Measurements from ENCODE around the gene FGGY.
"Not testable (repeated sequence)": the region's sequence is repeated elsewhere in the genome, so short reads cannot be mapped to it uniquely, and the experiment has no call there.

FGGY gene

DNA sequence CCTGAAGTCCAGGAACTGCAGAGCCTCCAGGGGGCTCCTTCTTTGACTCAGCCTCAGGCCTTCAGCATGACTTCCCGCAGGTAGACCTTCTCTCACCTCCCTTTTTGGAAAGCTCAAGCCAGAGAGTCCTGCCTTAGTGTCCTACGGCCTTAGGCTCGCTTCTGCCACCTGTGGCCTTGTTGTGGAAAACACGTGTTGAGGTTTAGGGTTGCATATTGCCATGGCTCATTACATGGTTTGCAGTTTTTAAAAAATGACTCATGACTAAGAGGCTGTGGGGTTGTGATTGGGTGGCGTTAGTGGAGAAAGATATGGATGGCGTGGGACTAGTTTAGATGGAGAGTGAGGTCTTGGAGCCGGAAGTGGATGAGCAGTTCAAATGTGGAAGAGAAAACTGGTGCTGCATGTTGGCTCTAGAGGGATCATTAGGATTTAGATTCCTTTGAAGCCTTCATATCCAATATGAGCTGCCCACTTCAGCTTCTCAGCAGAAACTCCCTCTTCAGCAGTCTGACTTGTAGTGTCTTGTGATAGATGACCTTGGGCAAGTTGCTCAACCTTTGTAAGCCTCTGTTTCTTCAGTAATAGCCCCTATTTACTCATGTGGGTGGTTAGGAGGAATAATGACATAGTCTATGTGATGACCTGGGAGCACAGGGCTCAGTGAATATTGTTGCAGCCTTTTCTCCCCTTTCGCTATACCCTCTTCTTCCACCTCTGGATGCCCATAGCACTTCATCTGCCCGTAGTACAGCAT, 6.5 kb upstream of the FGGY start:
- peak; percentile 5 for DNase-seq

DNA sequence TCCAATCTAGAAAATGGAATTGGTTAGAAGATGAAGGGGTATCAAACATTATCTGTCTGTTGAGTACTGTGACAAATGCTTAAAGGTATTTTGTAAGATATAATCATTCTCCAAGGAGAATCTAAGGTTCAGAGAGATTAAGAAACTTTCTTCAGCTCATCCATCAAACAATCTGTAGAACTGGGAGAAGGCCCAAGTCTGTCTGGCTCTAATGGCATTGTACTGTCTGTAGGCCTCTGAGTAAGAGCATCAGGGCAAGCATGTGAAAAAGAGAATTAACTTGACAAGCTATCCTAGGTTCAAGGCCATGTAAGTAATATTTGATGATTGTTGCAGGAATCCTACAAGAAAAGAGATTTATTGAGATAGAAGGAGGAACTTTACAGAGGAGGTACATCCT, 5.3 kb upstream of the FGGY start:
- no peak for DNase-seq

DNA sequence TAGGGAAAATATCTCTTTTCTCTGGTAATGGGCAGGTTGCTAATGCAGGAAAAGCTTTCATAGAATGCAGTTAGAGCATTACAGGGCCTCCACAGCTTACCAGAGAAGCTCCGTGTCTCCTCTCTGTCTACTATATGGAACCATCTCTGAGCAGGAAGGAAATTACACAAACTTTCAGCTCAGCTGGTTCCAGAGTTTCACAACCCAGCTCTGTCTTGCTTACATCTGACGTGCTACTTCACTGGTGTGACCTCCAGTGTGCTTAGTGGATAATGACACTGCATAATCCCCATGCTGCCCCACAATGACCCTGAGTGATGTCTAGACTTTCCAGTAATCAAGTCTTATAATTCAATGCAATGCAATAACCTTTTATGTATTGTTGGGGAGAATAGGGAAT, 4.3 kb upstream of the FGGY start:
- DNase-seq, result no peak

DNA sequence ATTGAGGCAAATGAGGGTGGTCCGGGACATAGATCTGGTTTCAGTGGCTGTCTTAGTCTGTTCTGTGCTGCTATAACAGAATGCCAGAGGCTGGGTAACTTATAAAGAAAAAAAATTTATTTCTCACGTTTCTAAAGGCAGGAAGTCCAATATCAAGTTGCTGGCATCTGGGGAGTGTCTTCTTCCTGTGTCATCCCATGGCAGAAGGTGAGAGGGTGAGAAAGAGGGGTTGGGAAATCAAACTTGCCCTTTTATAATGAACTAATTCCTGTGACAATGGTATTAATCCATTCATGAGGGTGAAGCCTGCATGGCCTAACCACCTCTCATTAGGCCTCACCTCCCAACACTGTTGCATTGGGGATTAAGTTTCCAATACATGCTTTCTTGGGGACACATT, 3.7 kb upstream of the FGGY start:
- DNase-seq, result no peak

DNA sequence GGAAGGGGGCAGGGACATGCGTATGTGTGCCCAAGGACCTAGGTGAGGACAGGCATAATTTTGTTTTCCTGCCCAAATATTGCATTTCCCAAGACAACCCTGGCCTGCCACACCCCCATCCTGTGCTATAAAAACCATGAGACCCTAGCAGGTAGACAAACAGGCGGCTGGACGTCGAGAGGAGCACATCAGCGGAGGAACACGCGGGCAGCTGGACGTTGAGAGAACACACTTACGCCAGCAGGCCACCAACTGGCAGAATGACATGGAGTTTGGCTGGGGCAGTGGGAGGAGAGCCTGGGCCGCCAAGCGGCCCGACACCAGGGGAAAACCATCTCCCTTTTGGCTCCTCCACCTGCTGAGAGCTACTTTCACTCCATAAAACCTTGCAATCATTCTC, 3.0 kb upstream of the FGGY start:
- no peak for DNase-seq

DNA sequence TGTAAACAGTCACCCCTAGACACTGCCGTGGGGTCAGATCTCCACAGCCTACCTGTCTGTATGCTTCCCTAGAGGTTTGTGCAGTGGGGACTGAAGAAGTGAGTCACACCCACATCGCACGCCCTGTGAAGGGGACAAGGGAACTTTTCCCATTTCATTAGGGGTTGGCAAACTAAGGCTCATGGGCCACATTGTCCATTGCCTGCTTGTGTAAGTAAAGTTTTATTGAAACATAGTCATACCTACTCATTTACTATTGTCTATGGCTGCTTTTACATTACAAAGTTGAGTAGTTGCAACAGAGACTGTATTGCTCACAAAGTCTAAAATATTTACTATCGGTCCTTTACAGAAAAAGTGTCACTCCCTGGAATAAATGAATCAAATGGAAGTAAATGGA, 2.5 kb upstream of the FGGY start:
- no peak for DNase-seq

DNA sequence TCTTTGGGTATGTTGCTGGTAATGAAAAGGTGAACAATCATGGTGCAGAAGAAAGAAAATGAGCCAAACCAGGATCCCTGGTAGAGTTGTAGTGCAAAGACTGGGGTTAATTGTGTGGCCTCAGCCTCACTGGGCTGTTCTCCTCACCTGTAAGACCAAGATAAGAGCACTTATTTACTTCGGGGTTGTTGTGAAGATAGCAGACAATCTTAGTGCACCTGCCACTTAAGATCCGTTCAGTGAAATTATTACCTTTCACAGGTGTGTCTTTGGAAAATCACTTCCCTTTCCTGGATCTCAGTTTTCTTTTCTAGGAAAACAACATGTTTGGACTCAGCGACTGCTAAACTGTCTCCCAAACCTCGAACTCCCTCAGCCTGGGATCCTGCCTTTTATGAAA, 1.3 kb upstream of the FGGY start:
- no peak for DNase-seq

DNA sequence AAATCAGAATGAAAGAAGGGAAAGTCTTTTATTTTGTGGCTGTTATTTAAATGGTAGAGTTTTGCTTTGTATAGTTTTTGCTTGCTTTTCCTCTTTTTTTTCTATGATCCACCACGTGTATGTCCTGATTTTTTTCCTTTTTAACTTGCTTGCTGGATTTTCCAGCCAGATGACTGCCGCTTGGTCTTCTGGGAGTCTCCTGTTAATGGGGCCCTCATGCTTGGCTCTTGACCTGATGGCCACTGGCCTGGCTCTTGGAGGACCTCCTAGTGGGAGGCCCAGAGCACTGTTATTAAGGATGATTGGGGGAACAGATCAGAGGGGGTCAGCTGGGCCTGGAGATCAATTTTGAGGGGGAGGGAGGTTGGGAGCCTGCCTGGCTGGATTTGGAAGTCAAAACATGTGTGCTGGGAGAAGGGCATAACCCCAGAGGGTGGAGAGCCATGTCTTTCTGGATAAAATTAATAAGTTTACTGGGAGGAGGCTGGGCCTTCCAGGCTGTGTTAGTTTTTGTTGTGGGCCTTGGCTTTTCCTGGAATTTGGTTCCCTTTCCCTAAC, 1.2 kb downstream of the FGGY start:
- DNase-seq, result no peak

DNA sequence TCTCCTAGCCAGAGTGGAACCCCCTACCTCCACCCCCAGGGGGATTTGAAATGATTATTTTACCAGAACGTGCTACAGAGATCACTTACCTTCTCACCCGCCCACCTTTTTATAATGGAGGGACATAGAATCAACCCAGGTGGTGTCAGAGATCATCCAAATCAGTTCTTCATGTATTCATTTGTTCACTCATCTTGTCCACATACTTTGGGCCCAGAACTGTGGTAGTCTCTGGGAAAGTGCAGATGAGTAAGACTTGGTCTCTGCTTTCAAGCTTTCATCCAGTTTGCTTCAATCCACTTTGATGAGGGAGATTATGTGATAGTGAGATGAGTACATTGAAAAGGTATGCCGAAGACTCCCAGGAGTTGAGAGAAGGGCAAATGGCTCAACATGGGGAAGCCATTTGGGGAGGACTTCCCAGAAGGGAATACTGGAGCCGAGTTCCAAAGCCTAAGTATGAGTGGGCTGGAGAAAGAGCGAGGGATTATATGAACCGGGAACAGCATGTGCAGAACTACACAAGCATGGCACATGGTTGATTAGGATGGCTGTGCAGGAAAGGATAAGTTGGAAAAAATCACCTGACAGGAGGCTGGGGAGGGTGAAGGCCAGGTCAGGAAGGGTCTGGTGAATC, 1.9 kb downstream of the FGGY start:
- DNase-seq, result no peak

DNA sequence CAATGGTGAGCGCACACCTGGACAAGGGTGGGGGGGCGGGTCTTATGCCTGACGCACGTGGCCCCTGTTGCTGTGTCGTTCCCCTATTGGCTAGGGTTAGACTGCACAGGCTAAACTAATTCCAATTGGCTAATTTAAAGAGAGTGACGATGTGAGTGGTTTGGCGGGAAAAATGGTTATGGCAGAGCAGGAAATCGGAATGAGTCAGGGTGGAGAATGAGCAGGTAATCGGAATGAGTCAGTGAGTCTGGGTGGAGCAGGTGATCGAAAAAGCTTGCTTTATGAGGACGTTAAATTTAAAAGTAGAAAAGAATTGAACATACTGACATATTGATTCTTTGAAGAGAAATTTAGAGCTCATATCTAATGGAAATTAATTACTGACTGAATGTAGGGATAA, 2.8 kb downstream of the FGGY start:
- DNase-seq, result not testable (repeated sequence)

DNA sequence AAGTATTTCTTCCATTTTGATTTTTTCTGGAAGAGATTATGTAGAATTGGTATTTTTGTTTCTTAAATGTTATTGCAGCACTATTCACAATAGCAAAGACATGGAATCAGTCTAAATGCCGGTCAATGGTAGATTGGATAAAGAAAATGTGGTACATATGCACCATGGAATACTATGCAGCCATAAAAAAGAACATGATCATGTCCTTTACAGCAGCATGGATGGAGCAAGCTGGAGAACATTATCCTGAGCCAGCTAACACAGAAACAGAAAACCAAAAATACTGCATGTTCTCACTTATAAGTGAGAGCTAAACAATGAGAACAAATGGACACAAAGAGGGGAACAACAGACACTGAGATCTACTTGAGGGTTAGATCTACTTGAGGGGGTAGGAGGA, 5.4 kb downstream of the FGGY start:
- no peak for DNase-seq

DNA sequence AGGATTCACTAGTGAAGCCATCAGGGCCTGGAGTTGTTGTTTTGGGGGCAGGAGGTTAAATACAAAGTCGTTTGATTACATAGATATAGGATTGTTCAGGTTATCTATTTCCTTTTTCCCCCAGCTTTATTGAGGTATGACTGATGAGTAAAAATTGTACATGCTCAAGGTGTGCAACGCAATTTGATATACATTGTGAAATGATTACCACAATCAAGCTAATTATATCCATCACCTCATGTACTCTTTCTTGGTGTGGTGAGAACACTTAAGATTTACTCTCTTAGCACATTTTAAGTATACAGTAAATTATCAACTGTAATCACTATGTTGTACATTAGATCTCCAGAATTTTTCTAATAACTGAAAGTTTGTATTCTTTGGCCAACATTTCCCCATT, 6.0 kb downstream of the FGGY start:
- no peak for DNase-seq

DNA sequence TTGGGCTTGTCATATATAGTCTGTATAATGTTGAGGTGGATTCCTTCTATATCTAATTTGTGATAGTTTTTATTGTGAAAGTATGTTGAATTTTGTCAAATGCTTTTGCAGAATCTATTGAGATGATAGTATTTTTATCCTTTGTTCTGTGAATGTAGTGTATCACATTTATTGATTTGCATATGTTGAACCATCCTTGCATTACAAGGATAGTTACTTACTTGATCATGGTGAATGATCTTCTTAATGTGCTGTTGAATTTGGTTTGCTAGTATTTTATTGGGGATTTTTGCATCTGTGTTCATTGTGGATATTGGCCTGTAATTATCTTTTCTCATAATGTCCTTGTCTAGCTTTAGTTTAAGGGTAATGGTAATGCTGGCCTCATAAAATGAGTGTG, 8.3 kb downstream of the FGGY start:
- DNase-seq, result no peak

DNA sequence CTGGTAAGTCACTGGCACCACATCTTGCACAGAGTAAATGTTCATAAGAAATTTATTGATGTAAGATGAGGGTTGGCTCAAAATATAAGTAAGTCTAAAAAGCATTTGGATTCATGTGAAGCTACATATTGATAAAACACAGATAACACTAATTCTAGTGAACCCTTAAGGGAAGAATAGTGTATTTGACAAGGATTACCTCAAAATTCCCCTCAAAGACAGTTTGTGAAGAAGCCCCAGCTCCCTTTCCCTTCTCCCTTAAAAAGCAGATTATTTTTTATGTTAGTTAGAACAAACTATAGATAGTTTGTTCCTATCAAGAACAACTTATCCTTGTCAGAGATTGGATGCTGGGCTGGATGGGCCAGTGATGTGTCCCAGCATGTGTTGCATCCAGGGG, 10.7 kb downstream of the FGGY start:
- DNase-seq, result no peak

DNA sequence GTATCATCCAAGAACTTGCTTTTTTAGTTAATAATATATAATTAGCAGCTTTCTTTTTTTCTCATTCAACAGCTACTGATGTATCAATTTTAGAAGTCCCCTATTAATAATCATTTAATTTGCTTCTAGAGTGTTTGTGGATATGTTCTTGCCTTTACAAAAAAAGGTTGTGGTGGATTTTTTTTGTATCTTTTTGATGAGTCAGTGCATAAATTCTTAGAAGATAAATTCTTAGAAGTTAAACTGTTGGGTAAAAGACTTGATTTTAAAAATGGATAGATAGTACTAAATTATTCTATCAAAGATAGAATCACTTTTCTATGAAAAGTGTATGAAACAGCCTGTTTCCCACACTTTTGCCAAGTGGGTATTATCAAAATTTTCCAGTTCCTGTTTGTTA, 11.9 kb downstream of the FGGY start:
- no peak for DNase-seq

DNA sequence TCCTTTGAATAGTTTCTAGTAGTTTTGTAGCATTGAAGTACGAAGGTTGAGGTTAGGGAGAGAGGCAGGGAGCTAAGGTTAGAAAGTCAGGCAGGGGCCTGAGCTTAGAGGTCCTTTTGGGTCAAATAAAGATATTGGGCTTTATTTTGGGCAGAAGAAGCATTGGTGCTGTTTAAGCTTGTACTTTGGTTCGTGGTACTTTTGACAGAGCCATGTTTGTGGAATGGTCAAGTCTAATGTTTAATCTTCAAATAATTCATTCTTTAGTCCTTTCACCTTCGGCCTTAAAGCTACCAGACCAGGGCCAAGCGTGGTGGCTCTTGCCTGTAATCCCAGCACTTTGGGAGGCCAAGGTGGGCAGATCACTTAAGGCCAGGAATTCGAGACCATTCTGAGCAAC, 12.5 kb downstream of the FGGY start:
- DNase-seq, result no peak

DNA sequence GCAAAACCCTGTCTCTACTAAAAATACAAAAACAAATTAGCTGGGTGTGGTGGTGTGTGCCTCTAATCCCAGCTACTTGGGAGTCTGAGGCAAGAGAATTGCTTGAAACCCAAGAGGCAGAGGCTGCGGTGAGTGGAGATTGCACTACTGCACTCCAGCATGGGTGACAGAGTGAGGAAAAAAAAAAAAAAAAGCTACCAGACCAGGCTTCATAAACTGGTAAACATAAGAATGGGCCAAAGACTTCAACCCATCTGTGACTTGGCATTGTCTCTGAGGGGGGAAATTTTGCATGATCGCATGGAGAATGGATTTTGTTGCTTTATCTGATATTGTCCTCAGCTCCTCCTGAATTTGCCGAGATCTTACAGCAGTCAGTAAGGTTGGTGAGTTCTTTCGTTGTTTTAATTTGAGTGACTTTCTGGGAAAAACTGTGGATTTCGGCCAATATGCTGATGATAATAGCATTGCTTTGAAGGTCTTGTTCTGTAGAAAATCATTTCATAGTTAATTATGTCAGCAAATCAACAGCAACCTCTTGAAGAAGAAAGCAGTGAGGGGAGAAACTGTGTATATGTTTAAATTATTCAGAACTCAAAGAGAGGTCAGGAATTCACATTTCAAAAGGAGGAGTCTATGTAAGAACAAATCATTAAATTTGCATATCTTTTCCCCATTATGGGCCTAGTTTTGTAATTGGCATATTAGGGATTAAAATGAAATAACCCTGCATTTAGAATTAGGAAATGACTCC, 13.1 kb downstream of the FGGY start:
- DNase-seq, result no peak

DNA sequence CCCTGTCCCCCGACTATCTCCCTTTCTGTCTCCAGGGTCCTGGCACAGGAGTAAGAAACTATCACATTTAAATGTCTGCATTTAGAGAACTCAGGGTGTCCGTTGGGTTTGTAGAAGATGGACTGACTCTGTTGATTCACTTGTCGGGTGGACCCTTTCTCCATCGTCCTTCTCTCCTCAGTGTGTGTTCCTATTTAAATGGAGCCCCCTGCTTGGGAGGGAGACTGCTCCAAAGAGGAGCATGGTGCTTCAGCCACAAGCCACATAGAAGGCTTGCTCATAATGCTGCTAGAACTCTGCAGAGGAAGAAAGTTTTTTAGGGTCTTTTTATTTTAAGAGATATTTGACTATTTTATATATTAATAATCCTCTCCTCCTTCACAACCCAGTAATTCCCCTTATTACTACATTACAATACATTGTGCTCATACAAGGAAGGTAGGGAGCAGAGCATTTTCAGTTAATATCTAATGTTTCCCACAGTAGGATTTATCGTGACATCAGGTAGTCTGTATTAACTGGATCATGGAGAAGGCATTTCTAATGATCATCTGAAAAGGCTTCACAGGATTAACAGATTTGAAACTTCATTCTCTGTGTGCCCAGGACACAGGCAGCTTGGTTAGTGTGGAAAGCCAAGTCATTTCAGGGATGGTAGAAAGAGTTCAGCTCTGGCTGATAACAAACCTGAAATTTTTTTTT, 13.8 kb downstream of the FGGY start:
- no peak for DNase-seq

DNA sequence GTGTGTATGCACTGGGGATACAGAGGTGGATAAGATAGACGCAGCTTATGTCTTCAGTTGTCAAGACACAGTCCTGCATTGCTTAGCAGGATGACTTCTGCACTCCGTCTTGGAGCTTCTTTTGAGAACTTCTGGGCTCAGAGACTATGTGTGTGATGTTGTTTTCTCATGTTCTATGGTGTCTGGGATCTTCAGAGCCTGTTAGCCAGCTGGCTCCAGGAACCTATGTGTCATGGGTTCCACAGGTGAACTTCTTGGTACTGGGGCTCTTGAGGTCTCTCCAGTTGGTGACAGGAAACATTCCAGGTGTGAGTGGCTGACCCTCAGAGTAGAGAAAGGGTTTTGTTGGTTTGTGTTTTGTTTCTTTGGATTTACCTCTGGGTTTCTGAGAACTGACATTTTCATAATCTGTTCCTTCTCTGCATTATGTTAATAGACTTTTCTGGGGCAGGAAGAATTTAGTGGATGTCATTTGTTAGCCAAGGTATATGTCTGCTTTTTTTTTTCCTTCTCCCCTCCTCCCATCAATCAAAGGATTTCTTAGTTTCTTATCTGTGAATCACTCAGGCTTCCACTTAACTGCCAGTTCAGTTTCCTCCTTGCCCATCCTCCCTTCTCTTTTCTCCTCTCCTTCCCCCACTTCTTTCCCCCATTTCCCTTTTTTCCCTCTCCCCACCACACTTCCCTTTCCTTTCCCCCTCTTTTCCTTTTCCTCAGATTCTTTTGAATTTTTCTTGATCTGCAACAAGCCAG, 18.1 kb downstream of the FGGY start:
- DNase-seq, result no peak

DNA sequence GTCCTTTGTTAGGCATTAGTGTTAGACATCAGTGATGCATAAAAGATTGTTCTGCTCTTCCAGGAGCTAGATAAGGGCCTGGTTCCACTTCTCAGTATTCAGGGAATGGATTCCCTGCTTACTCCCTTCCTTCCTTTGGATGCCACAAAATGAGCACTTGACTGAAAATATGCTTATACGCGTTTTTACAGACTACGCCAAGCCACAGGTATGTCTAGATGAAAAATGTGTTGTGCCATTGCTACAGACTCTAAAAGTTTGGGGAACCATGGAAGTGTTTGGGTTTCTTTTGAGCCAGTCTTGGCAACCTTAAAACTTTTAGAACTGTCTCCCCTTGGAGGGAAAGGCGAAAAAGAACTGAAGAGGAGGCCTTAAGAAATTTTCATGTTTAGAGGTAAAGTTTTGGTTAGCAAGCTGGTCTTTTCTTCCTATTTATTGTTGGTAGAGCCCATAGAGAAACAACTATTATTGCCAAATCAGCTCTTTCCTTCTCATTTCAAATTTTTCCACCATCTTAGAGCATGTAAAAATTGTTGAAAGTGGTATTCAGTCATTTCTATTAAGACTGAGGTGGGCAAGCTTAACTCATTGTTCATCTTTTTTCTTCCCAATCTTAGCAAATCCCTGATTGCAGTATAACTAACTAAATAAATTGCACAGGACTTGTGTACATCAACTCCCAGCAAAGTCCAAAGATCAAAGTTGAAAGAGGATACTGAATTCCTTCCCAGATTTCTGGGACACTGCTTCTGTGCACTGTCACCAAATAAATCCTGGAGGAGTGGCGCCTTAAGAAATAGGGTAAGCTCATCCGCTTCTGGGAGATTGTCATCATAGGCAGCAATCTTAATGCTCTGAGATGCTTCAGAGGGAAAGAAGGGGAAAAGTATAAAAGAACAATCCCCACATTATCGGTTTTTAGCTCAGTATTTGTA, 18.9 kb downstream of the FGGY start:
- DNase-seq, result no peak

DNA sequence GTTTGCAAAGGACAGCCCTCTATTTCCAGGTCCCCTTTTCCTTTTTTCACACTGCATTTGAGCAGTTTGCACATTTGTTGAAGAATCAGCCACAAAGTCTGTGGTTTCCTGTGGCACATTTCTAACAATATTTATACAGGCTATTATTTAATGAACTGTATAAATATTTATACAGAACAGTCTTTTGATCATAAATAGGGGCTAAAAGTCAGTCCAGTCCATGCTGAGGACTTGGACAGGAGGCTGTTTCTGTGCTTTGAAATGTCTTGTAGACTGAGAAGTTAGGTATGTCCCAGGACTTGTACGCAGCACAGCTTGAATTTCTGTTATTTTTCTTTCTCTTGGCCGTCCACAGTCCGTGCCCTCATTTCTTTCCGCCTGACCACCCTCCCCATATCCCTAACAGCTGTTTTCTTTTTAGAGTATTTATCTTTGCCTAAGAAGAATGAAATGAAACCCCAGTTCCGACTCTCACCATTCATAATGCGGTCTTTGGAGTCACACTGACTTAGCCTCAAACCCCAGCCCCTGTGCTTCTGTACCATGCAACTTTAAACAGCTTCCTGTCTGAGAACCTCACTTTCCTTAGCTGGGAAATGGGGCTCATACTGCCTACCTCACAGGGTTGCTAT, 19.7 kb downstream of the FGGY start:
- DNase-seq, result no peak
